GM12872 (cell line): ENCODE results near the gene KIF26A.

Source experiments
- CTCF ChIP-seq: IDR thresholded peaks from 3 replicates; pipeline ENCODE4 v1.5.1; 2011; ENCODE audit warnings: low read depth, mild to moderate bottlenecking, low read length, moderate library complexity; ENCODE audit not compliant: insufficient read depth

Gene KIF26A

GRCh38 chr14:104230119-104230815 lies 91.9 kb downstream of the KIF26A start:
- no peak for TF ChIP-seq CTCF
